Stomach (tissue), 9 donors: ENCODE data around the gene COL16A1. TPM values are rescaled to one million over a fixed set of nuclear protein-coding genes. Genes with fewer than 3 reads are reported as not detected.

Source experiments
- DNase-seq, 2 donors: peaks; one replicate each; pipeline versions ENCODE4 v3.0.0 to v3.0.0-alpha.2; 2013 to 2019
- H3K27ac ChIP-seq, 5 donors: fragments of 200-600 bp in 4 of 5; sonication (generic) in 4 of 5; one replicate each; pipeline ENCODE4 v1.5.1; 2013 to 2019; ENCODE audit warnings: mild to moderate bottlenecking in 1 of 5, moderate library complexity in 1 of 5
- H3K27me3 ChIP-seq, 3 donors: fragments of 200-600 bp; sonication (generic); one replicate each; pipeline ENCODE4 v1.5.1; 2017 to 2019; ENCODE audit warnings: mixed run types in 1 of 3
- H3K36me3 ChIP-seq, 4 donors: fragments of 200-600 bp; sonication (generic); 1 replicate in 3 of 4; 2 replicates in 1 of 4; pipeline ENCODE4 v1.5.1; 2016 to 2019
- H3K4me1 ChIP-seq, 4 donors: fragments of 200-600 bp; sonication (generic); one replicate each; pipeline ENCODE4 v1.5.1; 2016 to 2019
- H3K4me3 ChIP-seq, 4 donors: fragments of 200-600 bp; sonication (generic) in 3 of 4; one replicate each; pipeline ENCODE4 v1.5.1; 2016 to 2019; ENCODE audit warnings: mild to moderate bottlenecking in 1 of 4
- H3K9me3 ChIP-seq, 4 donors: fragments of 200-600 bp; sonication (generic); one replicate each; pipeline ENCODE4 v1.5.1; 2016 to 2019
- CTCF ChIP-seq, 7 experiments: fragments of 450-650 bp in 4 of 7; fragments of 200-600 bp in 3 of 7; sonication (generic) in 3 of 7; IDR thresholded peaks; one replicate each; pipeline ENCODE4 v1.5.1; 2016 to 2019; ENCODE audit warnings: antibody characterized with exemption in 7 of 7, control low read depth in 2 of 7, mild to moderate bottlenecking in 1 of 7
- EP300 ChIP-seq: sonication (generic); formaldehyde crosslinking; IDR thresholded peaks from one replicate; pipeline ENCODE4 v1.6.1; 2017; ENCODE audit warnings: antibody characterized with exemption
- POLR2A ChIP-seq, 4 donors: fragments of 450-650 bp; IDR thresholded peaks; one replicate each; pipeline ENCODE4 v1.6.1; 2016; ENCODE audit warnings: antibody characterized with exemption in 4 of 4, control low read depth in 2 of 4, mild to moderate bottlenecking in 1 of 4, moderate library complexity in 1 of 4
- POLR2AphosphoS5 ChIP-seq, 3 donors: sonication (generic); formaldehyde crosslinking; IDR thresholded peaks; one replicate each; pipeline ENCODE4 v1.6.1; 2016; ENCODE audit warnings: antibody characterized with exemption in 3 of 3
- WGBS, 5 donors: extraction: QIAGEN DNeasy Blood & Tissue Kit in 3 of 5; methylation state at CpG; one replicate each; pipeline versions ENCODE4 v1.1.5 to v1.1.7; 2013 to 2018; 5-methylcytosine and 5-hydroxymethylcytosine counted together
- intact Hi-C: fragments of 100-400 bp; cut with DNase I; formaldehyde crosslinking; loops from one replicate; pipeline ENCODE4 v1.15.1; 2023; ENCODE audit warnings: low total_unique reads
- polyA plus RNA-seq, 3 donors: library from polyadenylated mRNA; stranded (reverse); fragments of 200-250 nt; gene quantifications; one replicate each; pipeline ENCODE4 v1.2.3, GENCODE V29; 2013
- total RNA-seq, 5 donors: library from RNA; depleted of rRNA; stranded (reverse); fragments of >200 nt; gene quantifications; one replicate each; pipeline versions ENCODE4 v1.1.0 to v1.2.3, GENCODE V29; 2014 to 2016
- donor health status: healthy with polysubstance abuse.
- donor health status: Bipolar disorder and iron deficiency.
- donor health status: healthy.

Gene COL16A1
- total and polyA plus RNA-seq, 8 donors = 19.8 to 127 (median 74.1) TPM

- H3K36me3 ChIP-seq = peaks cover 5 to 80% (median 61%) of the 10 kb centered on the region in 4 donors
- TF ChIP-seq CTCF (IDR thresholded peaks at IDR 0.05) (no peak), POLR2AphosphoS5 (IDR thresholded peaks at IDR 0.05) (no peak), EP300 (no peak), POLR2A (IDR thresholded peaks at IDR 0.05) (no peak)
- H3K4me3 ChIP-seq = no peak overlapping the region
- no peaks in the 10 kb centered on the region for H3K9me3 ChIP-seq
- H3K27ac ChIP-seq = no peak overlapping the region
- peaks cover 0 to 17% (median 9%) of the 10 kb centered on the region in 4 donors for H3K4me1 ChIP-seq
- no peaks in the 10 kb centered on the region for H3K27me3 ChIP-seq
- DNase-seq = no peak
- 90 to 93% (median 91%) methylated on average over 6 of the region's 6 CpGs for WGBS, 5 donors
- intact Hi-C loops = no loop called here
Measured at GRCh38 chr1:31655104-31655503, 48.7 kb downstream of the COL16A1 start.

GRCh38 chr1:31654474-31654776 is 49.4 kb downstream of the COL16A1 start:
- no peak overlapping the region for H3K27ac ChIP-seq
- H3K36me3 ChIP-seq = peaks cover 5 to 74% (median 59%) of the 10 kb centered on the region in 4 donors
- intact Hi-C loops = no loop called here
- H3K4me1 ChIP-seq = peaks cover 0 to 17% (median 9%) of the 10 kb centered on the region in 4 donors
- no peak overlapping the region for H3K4me3 ChIP-seq
- whole genome bisulfite sequencing, 5 donors = 88 to 96% (median 93%) methylated on average over 5 of the region's 5 CpGs
- no peaks in the 10 kb centered on the region for H3K9me3 ChIP-seq
- DNase-seq = no peak
- no peaks in the 10 kb centered on the region for H3K27me3 ChIP-seq
- TF ChIP-seq POLR2AphosphoS5 (IDR thresholded peaks at IDR 0.05) (no peak), CTCF (IDR thresholded peaks at IDR 0.05) (no peak)

- Histone ChIP-seq H3K27me3 (no peaks in the 10 kb centered on the region), H3K36me3 (peaks cover 5 to 68% (median 54%) of the 10 kb centered on the region in 4 donors), H3K4me3 (no peak overlapping the region), H3K4me1 (peaks cover 0 to 17% (median 9%) of the 10 kb centered on the region in 4 donors), H3K9me3 (no peaks in the 10 kb centered on the region), H3K27ac (no peak overlapping the region)
- DNase-seq = no peak
- TF ChIP-seq POLR2A (IDR thresholded peaks at IDR 0.05) (no peak), EP300 (no peak), POLR2AphosphoS5 (IDR thresholded peaks at IDR 0.05) (no peak), CTCF (IDR thresholded peaks at IDR 0.05) (no peak)
- intact Hi-C loops = no loop called here
- WGBS, 5 donors = 83 to 90% (median 88%) methylated on average over 12 of the region's 12 CpGs
Measured at GRCh38 chr1:31653717-31654473, 49.9 kb downstream of the COL16A1 start.

GRCh38 chr1:31652891-31653499 is 50.8 kb downstream of the COL16A1 start:
- Histone ChIP-seq H3K9me3 (no peaks in the 10 kb centered on the region), H3K36me3 (peaks cover 5 to 59% (median 45%) of the 10 kb centered on the region in 4 donors), H3K27ac (no peak overlapping the region), H3K27me3 (no peaks in the 10 kb centered on the region), H3K4me3 (no peak overlapping the region), H3K4me1 (peaks cover 0 to 17% (median 9%) of the 10 kb centered on the region in 4 donors)
- 77 to 88% (median 83%) methylated on average over 4 of the region's 4 CpGs for WGBS, 5 donors
- intact Hi-C loops = no loop called here
- TF ChIP-seq EP300 (no peak), POLR2A (IDR thresholded peaks at IDR 0.05) (no peak), POLR2AphosphoS5 (IDR thresholded peaks at IDR 0.05) (no peak), CTCF (IDR thresholded peaks at IDR 0.05) (no peak)
- DNase-seq = no peak
